C4-2B (cell line): ENCODE measurements around the gene CFAP58.

Source experiments
- H3K27ac ChIP-seq: fragments of 450-650 bp; 2 replicates; pipeline ENCODE4 v1.5.1; 2017
- ZFX ChIP-seq: fragments of 450-650 bp; IDR thresholded peaks from 2 replicates; pipeline ENCODE4 v1.6.1; 2017
- TF ChIP-seq, protein P1 (sequence below): fragments of 450-650 bp; conservative IDR thresholded peaks from 2 replicates; pipeline ENCODE4 v1.5.1; 2017; ENCODE audit warnings: mild to moderate bottlenecking

The CFAP58 gene

DNA sequence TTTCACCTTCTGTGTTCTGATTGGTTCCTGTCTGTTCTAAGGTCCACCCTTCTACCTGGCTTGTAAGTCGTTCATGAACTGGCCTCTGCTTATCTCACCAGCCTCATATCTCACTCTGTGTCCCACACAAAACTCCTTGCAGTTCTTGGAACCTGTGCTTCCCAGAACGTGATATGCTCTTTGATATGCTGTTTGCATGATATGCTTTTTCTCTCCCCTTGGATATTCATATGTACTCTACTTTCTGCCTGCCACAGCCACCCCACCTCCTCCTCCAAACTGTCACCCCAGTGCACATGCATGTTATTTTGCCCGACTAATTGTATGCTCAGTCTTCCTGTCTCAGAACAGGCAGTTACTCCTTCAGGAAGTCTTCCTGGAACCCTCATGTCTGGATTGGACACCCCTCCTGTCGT lies 13.5 kb upstream of the CFAP58 start:
- TF ChIP-seq ZFX: no peak
- TF ChIP-seq, protein P1, sequence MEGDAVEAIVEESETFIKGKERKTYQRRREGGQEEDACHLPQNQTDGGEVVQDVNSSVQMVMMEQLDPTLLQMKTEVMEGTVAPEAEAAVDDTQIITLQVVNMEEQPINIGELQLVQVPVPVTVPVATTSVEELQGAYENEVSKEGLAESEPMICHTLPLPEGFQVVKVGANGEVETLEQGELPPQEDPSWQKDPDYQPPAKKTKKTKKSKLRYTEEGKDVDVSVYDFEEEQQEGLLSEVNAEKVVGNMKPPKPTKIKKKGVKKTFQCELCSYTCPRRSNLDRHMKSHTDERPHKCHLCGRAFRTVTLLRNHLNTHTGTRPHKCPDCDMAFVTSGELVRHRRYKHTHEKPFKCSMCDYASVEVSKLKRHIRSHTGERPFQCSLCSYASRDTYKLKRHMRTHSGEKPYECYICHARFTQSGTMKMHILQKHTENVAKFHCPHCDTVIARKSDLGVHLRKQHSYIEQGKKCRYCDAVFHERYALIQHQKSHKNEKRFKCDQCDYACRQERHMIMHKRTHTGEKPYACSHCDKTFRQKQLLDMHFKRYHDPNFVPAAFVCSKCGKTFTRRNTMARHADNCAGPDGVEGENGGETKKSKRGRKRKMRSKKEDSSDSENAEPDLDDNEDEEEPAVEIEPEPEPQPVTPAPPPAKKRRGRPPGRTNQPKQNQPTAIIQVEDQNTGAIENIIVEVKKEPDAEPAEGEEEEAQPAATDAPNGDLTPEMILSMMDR: no peak
- peak overlapping the region; percentile 90 for H3K27ac ChIP-seq

DNA sequence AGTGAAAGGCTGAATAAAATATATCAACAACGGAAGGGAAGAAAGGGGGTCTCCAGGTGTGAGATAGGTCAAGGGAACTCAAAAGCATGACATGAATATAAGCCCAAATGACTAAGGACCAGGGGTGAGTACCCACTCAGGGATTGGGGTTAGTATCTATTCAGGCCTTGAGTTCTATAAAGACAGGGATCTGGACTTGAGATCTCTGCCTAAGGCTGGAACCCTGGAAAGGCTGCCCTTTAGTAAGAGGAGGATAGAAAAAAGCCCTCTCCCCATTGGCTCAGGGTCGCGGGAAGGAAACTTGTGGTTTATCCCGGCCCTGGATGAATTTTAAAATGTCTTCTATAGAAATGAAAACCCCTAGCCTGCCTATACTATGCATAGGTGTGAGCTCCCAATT lies 13.0 kb upstream of the CFAP58 start:
- TF ChIP-seq, protein P1: no peak
- no peak for TF ChIP-seq ZFX
- H3K27ac ChIP-seq: peak overlapping the region; percentile 90; the same call in 1 of the 2 replicates

DNA sequence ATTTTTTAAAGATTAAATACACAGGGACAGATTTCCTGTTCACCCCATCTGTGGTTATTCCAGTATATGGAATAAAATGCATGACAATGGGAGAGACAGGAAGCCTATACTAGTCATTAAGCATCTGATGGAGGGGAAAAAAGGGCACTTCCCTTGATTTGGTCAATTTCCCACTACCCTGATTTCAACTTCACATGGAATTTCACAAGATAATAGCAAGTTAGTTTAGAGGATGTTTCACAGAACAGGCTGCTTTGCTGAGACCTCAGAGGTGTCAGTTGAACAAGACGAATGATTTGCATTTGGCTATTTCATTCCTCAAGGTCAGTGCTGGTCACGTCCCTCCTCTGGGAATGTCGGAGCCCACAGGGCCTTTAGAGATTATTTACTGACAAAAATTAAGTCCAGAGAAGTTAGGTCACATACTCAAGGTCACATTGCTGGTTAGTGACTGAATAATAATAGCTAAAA lies 10.7 kb upstream of the CFAP58 start:
- H3K27ac ChIP-seq: no peak overlapping the region
- TF ChIP-seq ZFX: no peak
- TF ChIP-seq, protein P1: no peak

DNA sequence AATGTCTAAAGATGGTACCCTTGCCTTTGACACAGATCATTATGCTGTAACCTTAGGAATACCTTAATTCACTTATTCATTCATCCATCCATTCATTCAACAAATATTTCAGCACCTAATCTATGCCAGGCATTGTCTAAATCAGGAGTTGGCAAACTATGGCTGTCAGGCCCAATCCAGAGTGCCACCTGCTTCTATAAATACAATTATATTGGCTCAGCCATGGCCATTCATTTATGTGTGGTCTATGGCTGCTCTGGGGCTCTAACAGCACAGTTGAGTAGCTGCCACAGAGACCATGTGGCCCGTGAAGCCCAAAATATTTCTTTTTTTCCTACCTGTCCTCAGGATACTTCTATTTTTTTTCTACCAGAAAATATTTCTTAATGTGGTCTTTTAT lies 9.4 kb upstream of the CFAP58 start:
- TF ChIP-seq ZFX: no peak
- TF ChIP-seq, protein P1: no peak
- no peak overlapping the region for H3K27ac ChIP-seq

DNA sequence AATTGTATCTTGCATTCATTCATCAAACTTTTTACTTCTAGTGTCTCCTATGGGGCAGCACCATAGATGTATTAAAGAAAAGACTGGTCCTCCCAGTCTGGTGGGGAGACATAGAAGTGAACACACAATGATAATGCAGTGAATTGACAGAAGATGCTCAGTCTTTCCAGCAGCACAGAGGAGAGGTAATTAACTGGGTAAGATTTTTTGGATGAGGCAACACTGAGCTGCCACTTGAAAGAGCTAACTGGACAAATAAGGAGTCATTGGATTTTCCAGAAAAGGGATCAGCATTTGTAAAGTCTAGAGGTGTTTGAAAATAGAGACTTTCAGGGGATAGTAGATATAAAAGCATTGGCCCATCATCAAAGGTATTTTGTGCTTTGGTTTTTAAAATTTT lies 8.1 kb upstream of the CFAP58 start:
- TF ChIP-seq, protein P1: no peak
- no peak for TF ChIP-seq ZFX
- H3K27ac ChIP-seq: no peak overlapping the region

DNA sequence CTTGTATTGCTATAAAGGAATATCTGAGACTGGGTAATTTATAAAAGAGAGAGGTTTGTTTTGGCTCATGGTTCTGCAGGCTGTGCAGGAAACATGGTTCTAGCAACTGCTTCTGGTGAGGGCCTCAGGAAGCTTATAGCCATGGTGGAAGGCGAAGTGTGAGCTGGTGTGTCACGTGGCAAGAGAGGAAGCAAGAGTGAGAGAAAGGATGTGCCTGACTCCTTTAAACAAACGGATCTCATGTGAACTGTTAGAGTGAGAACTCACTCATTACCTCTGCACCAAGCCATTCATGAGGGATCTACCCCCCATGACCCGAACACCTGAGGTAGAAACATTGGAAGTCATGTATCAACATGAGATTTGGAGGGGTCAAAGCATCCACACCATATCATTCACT lies 7.7 kb upstream of the CFAP58 start:
- no peak for TF ChIP-seq ZFX

DNA sequence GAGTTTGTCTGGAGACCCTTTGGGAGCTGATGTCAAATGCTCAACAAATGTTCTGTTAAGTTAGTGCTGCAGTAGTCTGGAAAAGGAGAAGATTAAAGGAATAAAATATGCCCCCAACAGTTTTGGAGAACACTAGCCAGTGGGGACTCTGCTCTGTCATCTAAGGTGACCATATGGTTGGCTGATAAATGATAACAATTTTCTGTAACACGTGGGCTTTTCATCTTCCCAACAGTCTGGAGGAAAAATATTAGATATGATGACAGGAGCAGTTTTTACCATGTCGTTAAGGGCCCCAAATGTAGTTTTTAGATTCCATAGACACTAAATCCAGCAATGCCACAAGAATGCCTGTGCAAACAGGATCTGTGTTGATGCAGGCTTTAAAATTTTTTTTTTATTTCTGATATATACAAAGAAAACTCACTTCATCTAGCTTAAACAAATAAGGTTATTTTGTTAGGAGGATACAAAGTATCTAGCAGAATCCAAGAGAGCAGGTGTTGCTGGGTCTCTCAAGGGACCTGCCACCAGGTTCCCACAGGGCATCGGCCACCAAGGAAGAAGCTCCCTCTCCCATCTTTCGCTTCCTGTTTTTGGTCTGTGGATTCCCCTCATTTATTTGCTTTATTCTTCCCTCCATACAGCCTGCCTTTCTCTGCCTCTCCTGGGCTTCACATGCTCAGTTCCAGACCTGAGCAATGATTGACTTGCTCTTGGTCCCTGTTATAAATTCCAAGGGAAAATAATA lies 6.2 kb upstream of the CFAP58 start:
- H3K27ac ChIP-seq: no peak overlapping the region
- TF ChIP-seq, protein P1: no peak
- TF ChIP-seq ZFX: no peak

More for the DNA sequence above, 7.7 kb upstream of the CFAP58 start:
- no peak overlapping the region for H3K27ac ChIP-seq

DNA sequence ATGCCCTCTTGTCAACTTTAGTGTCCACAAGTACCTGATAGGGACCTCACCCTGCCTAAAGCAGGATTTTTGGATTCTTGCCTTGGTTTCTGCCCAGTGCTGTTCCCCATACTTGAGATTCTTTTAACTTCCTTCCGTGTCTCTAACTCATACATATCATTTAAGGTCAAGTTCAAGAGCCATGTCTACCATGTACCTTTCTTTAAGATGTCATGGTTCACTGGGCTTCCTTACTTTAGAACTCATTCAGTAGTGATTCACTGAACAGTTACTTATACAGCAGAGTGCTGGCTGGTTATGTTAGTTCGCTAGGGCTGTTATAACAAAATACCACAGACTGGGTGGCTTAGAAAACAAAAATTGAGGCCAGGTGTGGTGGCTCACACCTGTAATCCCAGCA lies 5.0 kb upstream of the CFAP58 start:
- TF ChIP-seq, protein P1: no peak
- TF ChIP-seq ZFX: no peak
- no peak overlapping the region for H3K27ac ChIP-seq
